GM12878 (cell line): Measurements from ENCODE around the gene KCNN3. TPM values are rescaled to one million over a fixed set of nuclear protein-coding genes. Genes with fewer than 3 reads are reported as not detected.

Experiments used
- ATAC-seq: fragments of 200-7000 bp; cut with Tn5 transposase; 3 replicates; pipeline ENCODE4 v1.9.1; 2020; ENCODE audit warnings: mild to moderate bottlenecking, moderate library complexity
- BruUV-seq: library from RNA; stranded (reverse); fragments of 400-500 nt; replicated peaks from 2 replicates; lab custom pipeline; 2021; lab: Mats Ljungman, UMichigan
- CTCF ChIA-PET: fragments of 300-600 bp; sonication (Branson Sonifier 250); formaldehyde crosslinking; extraction: SDS; loops from one replicate; lab custom pipeline; 2021; ENCODE audit warnings: inconsistent platforms; lab: Yijun Ruan, JAX
- POLR2A ChIA-PET: fragments of 350-600 bp; formaldehyde crosslinking; extraction: SDS; loops from one replicate; lab custom pipeline; 2021; ENCODE audit warnings: inconsistent platforms; lab: Charles Lee
- RAD21 ChIA-PET: fragments of 300-600 bp; sonication (Branson Sonifier 250); formaldehyde crosslinking; loops from one replicate; lab custom pipeline; 2023; ENCODE audit warnings: antibody characterized with exemption; ENCODE audit not compliant: unreplicated experiment; lab: Charles Lee
- SMC1A ChIA-PET: fragments of 300-600 bp; sonication (Branson Sonifier 250); formaldehyde crosslinking; loops from one replicate; lab custom pipeline; 2023; ENCODE audit not compliant: unreplicated experiment, uncharacterized antibody; lab: Charles Lee
- DNase-seq: peaks from one replicate; pipeline ENCODE4 v3.0.0-alpha.2; 2011; ENCODE audit warnings: low read depth, low spot score
- FAIRE-seq: peaks from 3 replicates; lab custom pipeline; 2011; peaks lifted over from hg19 to GRCh38; lab: Jason Lieb, UNC
- H2AFZ ChIP-seq: 2 replicates; pipeline ENCODE4 v1.6.0; 2011; ENCODE audit warnings: low read depth, low read length, control low read depth; ENCODE audit not compliant: control insufficient read depth
- H3K27ac ChIP-seq: 2 replicates; pipeline ENCODE4 v1.5.1; 2011; ENCODE audit warnings: control low read depth; ENCODE audit not compliant: control insufficient read depth, insufficient read depth
- H3K27me3 ChIP-seq, 2 experiments: replicated peaks in 1 of 2; 2 replicates each; pipeline versions ENCODE4 v1.6.0 to v1.6.1; 2011; ENCODE audit warnings: low read length in 1 of 2; ENCODE audit not compliant: control insufficient read depth in 2 of 2, insufficient read depth in 2 of 2
- H3K36me3 ChIP-seq, 2 experiments: 2 replicates each; pipeline ENCODE4 v1.5.1; 2011; ENCODE audit warnings: low read length in 1 of 2; ENCODE audit not compliant: control insufficient read depth in 2 of 2, insufficient read depth in 2 of 2
- H3K4me1 ChIP-seq: 2 replicates; pipeline ENCODE4 v1.6.1; 2011; ENCODE audit warnings: mild to moderate bottlenecking, low read length, moderate library complexity, mixed read lengths; ENCODE audit not compliant: control insufficient read depth, insufficient read depth
- H3K4me2 ChIP-seq: 2 replicates; pipeline ENCODE4 v1.6.0; 2011; ENCODE audit warnings: control low read depth; ENCODE audit not compliant: control insufficient read depth, insufficient read depth
- H3K4me3 ChIP-seq: fragments of 200-600 bp; sonication (generic); 2 replicates; pipeline ENCODE4 v1.5.1; 2016
- H3K79me2 ChIP-seq: 2 replicates; pipeline ENCODE4 v1.6.0; 2011; ENCODE audit warnings: low read length; ENCODE audit not compliant: control insufficient read depth, insufficient read depth
- H3K9ac ChIP-seq: 2 replicates; pipeline ENCODE4 v1.8.0; 2011; ENCODE audit warnings: low read length, control low read depth, mixed read lengths; ENCODE audit not compliant: control insufficient read depth, insufficient read depth
- H3K9me3 ChIP-seq: replicated peaks from 3 replicates; pipeline ENCODE4 v1.5.1; 2011; ENCODE audit warnings: mild to moderate bottlenecking, low read length; ENCODE audit not compliant: control insufficient read depth, insufficient read depth
- H4K20me1 ChIP-seq: 2 replicates; pipeline ENCODE4 v1.6.0; 2011; ENCODE audit not compliant: control insufficient read depth, insufficient read depth
- CBX5 ChIP-seq: sonication (generic); IDR thresholded peaks from 2 replicates; pipeline ENCODE4 v1.6.1; 2016; ENCODE audit warnings: low read depth, moderate library complexity, mild to moderate bottlenecking, inconsistent platforms
- IRF4 ChIP-seq: IDR thresholded peaks from 2 replicates; pipeline ENCODE4 v1.6.1; 2011; ENCODE audit warnings: low read depth, low read length
- IRF5 ChIP-seq: fragments of 450-650 bp; IDR thresholded peaks from 2 replicates; pipeline ENCODE4 v1.6.1; 2017; ENCODE audit warnings: borderline replicate concordance
- NR2F1 ChIP-seq: fragments of 450-650 bp; conservative IDR thresholded peaks from 2 replicates; pipeline ENCODE4 v1.6.1; 2017; ENCODE audit warnings: mild to moderate bottlenecking
- PBX3 ChIP-seq: IDR thresholded peaks from 2 replicates; pipeline ENCODE4 v1.6.1; 2011; ENCODE audit warnings: mild to moderate bottlenecking, low read depth, low read length, moderate library complexity; ENCODE audit not compliant: insufficient replicate concordance
- USF1 ChIP-seq: IDR thresholded peaks from 2 replicates; pipeline ENCODE4 v1.6.1; 2011; ENCODE audit warnings: borderline replicate concordance, low read depth, mild to moderate bottlenecking, moderate library complexity, mixed read lengths, low read length; ENCODE audit not compliant: insufficient read depth; ENCODE audit errors: extremely low read length
- ZSCAN29 ChIP-seq: fragments of 450-650 bp; IDR thresholded peaks from 2 replicates; pipeline ENCODE4 v1.6.1; 2017; ENCODE audit warnings: mild to moderate bottlenecking, moderate library complexity
- WGBS: methylation state at CpG from one replicate; pipeline ENCODE4 v1.1.6; 2016; ENCODE audit warnings: low lambda C conversion rate; ENCODE audit not compliant: insufficient replicate concordance, insufficient coverage; ENCODE audit errors: missing lambda C conversion rate; 5-methylcytosine and 5-hydroxymethylcytosine counted together
- in situ Hi-C: fragments of 300-500 bp; cut with MboI; formaldehyde crosslinking; loops from 9 replicates; pipeline ENCODE4 v1.14.3; 2018; ENCODE audit warnings: mixed read lengths
- intact Hi-C: fragments of 100-400 bp; cut with micrococcal nuclease; formaldehyde crosslinking; loops from one replicate; pipeline ENCODE4 v1.14.2; 2022; ENCODE audit not compliant: unreplicated experiment
- polyA plus RNA-seq, 11 experiments: library from polyadenylated mRNA; depleted of rRNA in 4 of 11; unstranded in 6 of 11; stranded (reverse) in 5 of 11; fragments of >200 nt; fragmentation: Nextera tagmentation in 4 of 11; fragmentation: Illumina TruSeq in 1 of 11; extraction: Ambion mirVana in 4 of 11; extraction: Trizol in 1 of 11; gene quantifications; 1 replicate in 1 of 11; 2 replicates in 10 of 11; pipeline versions ENCODE4 v1.2.1 to v1.2.3, GENCODE V29; 2011 to 2016; ENCODE audit warnings: inconsistent platforms in 2 of 11, missing spikeins in 2 of 11, low read depth in 1 of 11
- total RNA-seq, 4 experiments: library from RNA; depleted of rRNA in 3 of 4; stranded (reverse); fragments of >200 nt in 3 of 4; fragmentation: Illumina TruSeq in 1 of 4; extraction: Trizol in 1 of 4; gene quantifications; 2 replicates each; pipeline versions ENCODE4 v1.2.1 to v1.2.3, GENCODE V29; 2013 to 2021
- TF ChIP-seq, protein P1 (sequence below): fragments of 450-650 bp; IDR thresholded peaks from 2 replicates; pipeline ENCODE4 v1.6.1; 2016; ENCODE audit warnings: mild to moderate bottlenecking

The KCNN3 gene
- total and polyA plus RNA-seq, 10 of the 15 experiments (the other 5 are each of a cell fraction or from before 2014, with no cell fraction given) = 3.5 to 26.4 (median 14.9) TPM

DNA sequence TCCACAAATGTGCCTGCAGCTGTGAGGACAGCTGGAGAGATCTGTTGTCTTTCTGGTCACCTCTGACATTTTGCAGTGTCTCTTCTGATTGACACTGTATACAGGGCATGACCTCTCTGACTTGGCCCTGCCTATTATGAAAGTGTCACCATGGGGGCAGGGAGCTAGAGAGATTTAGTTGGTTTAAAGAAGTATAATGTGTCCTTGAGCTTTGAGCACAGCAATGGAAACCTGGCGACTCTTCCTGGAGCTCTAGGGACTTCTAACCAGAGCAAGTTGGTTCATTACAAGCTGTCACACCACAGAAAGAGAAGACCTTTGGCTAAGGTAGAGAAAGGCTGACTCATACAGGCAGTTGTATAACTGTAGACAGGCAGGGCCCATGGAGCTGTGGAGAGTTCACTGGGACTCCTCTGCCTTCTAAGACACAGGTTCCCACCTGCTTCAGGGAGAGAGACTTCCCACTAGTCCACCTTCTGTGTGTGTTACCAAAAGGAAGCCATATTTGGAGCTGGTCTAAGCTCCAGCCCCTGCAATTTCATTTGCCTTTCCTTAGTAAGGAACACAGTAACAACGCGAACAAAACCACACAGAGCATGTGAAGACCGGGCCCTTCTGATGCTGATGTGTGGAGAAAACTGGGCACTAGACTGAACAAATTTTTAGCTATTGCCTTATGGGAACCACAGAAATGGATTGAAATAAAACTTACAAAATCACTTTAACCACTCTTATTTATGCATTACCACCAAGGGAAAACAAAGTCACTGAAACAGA, 171.6 kb downstream of the KCNN3 start:
- no peaks in the 10 kb centered on the region; the same call in 1 of the 2 replicates for H3K4me1 ChIP-seq
- CTCF ChIA-PET = interaction anchor here (0.6 to 2.1 kb wide), 9 partner anchors 11 to 185 kb away, joined by 3 to 6 read pairs (median 3); no protein-coding TSS in a partner anchor
- TF ChIP-seq IRF4 (no peak), IRF5 (no peak), CBX5 (no peak), ZSCAN29 (no peak), USF1 (no peak), NR2F1 (peak; percentile 60; the same call in 1 of the 2 replicates), PBX3 (peak; percentile 17)
- TF ChIP-seq, protein P1, sequence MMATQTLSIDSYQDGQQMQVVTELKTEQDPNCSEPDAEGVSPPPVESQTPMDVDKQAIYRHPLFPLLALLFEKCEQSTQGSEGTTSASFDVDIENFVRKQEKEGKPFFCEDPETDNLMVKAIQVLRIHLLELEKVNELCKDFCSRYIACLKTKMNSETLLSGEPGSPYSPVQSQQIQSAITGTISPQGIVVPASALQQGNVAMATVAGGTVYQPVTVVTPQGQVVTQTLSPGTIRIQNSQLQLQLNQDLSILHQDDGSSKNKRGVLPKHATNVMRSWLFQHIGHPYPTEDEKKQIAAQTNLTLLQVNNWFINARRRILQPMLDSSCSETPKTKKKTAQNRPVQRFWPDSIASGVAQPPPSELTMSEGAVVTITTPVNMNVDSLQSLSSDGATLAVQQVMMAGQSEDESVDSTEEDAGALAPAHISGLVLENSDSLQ = peak; percentile 78
- H2AFZ ChIP-seq = peak overlapping the region; percentile 35; the same call in 1 of the 2 replicates
- in situ Hi-C loops = no loop called here
- intact Hi-C loops = no loop called here
- no TSS peak for BruUV-seq
- no peaks in the 10 kb centered on the region for H3K36me3 ChIP-seq
- DNase-seq (no peak), ATAC-seq (peak; percentile 74), FAIRE-seq (no peak)
- no peak overlapping the region for H3K9ac ChIP-seq
- POLR2A ChIA-PET = no interaction called here
- H3K4me2 ChIP-seq = no peak overlapping the region; the same call in 1 of the 2 replicates
- H4K20me1 ChIP-seq = no peaks in the 10 kb centered on the region
- H3K4me3 ChIP-seq = no peak overlapping the region
- SMC1A ChIA-PET = interaction anchor here (0.6 to 1.2 kb wide), 3 partner anchors 25 to 176 kb away, joined by 3 to 4 read pairs (median 3); no protein-coding TSS in a partner anchor
- H3K27me3 ChIP-seq = no peaks in the 10 kb centered on the region
- no peaks in the 10 kb centered on the region for H3K9me3 ChIP-seq
- no peak overlapping the region for H3K27ac ChIP-seq
- no peaks in the 10 kb centered on the region for H3K79me2 ChIP-seq
- RAD21 ChIA-PET = interaction anchor here (0.8 to 1.5 kb wide), 10 partner anchors 33 to 246 kb away, joined by 3 to 4 read pairs (median 3); no protein-coding TSS in a partner anchor
- 46% methylated on average over 4 of the region's 4 CpGs for WGBS
